Non-pigmented ciliary epithelial cell (primary cell): ENCODE measurements around the gene CFAP43.

Source experiments
- DNase-seq: peaks from one replicate; pipeline ENCODE4 v3.0.0-alpha.2; 2010; ENCODE audit warnings: low read depth

CFAP43 gene

DNA sequence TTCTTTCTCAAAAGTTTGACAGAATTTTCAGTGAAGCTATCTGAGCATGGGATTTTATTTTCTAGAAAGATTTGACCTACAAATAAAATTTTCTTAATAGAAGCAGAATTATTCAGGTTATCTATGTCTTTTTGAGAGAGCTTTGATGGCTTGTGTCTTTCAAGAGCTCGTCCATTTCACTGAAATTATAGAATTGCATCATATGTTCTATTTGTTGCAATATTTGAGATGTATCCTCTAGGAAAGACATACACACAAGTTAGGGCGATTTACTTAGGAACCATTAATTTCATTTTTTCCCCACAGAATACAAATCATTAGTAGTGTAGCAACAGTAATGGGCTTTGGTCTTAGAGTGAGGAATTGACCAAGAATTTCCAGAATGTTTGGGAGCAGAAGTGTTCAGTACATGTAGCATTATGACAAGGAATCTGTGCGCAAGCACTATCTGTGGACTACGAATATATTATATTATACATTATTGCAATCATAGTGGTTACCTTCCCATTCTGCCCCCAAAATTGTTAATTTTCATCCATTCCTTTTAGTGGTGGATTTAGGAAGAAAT is 133.7 kb downstream of the CFAP43 start:
- no peak for DNase-seq

- DNase-seq = no peak
Measured at GRCh38 chr10:104096692-104097091, 135.5 kb downstream of the CFAP43 start.

DNA sequence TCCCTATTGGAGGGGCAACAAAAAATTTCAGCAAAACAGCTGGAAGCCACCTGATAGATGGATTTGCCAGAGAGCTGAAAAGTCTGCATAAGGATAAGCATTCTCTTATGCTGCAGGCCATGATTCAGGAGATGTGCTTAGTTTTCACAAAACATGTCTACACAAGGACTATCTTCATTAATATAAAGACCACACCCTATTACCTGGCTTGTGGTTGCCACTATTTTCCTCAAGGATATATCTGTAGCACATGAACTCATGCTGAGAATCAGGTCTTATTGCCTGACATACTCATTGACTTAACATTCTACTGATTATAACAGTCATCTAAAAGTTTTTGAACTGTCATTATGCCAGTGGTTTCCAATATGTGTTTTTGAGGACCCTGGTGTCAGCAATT is 139.4 kb downstream of the CFAP43 start:
- DNase-seq = no peak

DNA sequence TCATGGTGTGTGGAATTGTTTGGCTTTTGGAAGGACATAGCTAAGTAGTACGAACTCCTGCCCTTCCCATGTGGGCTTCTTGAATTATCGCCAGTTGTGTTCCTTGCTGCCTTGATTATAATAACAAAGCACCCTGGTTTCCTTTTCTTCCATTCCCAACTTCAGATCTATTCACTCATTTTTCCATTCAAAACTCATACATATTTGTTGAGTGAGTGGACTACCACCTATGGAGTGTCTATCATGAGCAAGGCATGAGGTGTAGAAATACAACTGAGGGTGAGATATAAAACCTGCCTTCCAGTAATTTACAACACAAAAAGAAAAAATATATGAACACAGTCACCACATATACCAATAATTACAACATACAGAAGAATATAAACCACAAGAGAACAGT is 141.6 kb downstream of the CFAP43 start:
- DNase-seq = no peak

- DNase-seq = no peak
Measured at GRCh38 chr10:104089621-104090020, 142.5 kb downstream of the CFAP43 start.

GRCh38 chr10:104088239-104088638 is 143.9 kb downstream of the CFAP43 start:
- DNase-seq = no peak

DNA sequence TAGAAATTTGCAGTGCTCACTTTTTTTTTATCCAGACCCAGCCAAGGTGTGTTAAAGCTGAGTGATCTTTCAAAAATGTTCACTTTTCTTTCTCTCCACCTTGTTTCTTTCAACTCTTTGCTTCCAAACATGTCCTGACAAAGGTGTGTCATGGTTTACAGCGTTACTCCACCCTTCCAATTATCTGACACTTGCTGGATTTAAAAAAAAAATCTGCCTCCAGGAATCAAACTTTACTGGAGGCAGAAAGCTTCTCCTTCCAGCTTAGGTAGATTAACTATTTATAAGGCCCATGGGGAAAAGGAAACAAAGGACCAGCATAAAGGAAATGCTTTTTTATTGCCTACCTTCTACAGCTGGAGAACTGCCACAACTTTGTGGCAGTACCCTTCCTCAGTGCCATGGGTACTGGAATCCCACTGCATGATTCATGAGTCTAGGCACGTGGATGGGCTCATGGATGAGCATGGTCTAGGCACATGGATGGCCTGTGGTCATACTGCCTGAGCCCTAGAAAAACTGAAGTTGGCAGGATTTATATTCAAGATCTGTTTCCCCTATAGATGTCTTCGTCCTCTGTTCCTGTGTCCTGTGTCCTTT is 146.3 kb downstream of the CFAP43 start, which contains the start of gene COL17A1:
COL17A1 (minus strand) TSS at position 80 of the 600 bp plus-strand sequence. CDS start 5,207 bp downstream, outside the sequence.
- no peak for DNase-seq

DNA sequence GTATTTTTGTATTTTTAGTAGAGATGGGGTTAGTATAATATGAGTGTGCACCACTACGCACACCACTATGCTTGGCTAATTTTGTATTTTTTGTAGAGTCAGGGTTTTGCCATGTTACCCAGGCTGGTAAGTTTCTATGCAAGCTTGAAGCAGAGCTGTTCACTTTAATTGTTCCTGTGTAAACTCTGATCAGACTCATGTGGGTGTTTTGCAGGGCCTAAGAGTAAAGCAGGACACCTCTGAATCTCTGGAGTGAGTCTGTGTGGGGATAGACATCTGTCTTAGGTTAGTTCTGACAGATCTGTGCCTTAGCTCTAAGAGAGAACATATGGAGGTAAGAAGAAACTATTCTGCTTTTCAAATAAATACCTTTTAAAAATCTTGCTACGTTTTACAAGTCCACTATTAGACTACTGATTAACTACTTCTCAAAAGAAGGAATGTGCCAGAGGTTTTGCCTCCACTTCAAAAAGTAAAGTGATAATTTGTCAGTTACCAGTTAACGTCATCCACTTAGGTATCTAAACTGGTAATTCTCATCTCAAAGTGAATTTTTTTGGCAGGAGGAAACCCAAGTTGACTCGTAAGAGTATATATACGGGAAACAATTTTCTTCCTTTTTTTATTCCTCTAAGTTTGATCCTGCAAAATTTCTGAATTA is 147.6 kb downstream of the CFAP43 start:
- DNase-seq = no peak

GRCh38 chr10:104081998-104082397 is 150.2 kb downstream of the CFAP43 start:
- no peak for DNase-seq

DNA sequence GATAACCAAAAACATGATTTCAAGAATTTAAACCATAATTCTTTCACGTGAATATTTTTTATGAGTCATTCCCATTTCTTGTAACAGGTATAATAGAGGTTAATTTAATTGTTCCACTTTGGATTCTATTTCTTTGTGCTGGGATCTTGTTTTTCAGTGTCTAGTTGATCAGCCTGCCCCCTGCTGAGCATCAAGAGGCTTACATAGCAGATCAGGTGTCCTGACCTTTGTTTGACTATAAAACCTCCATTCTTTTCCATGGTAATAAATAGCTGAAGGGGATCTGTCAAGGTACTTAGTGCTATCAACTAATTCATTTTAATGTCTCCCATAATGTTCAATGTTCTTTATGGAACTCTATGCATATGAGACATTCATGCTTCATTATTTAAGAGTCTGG is 151.4 kb downstream of the CFAP43 start:
- no peak for DNase-seq
